Right forelimb (tissue), 1 donor: ENCODE data around the gene GADD45G.

Experiments
- DNase-seq: peaks from one replicate; pipeline ENCODE4 v3.0.0-alpha.2; 2018

Gene GADD45G

DNA sequence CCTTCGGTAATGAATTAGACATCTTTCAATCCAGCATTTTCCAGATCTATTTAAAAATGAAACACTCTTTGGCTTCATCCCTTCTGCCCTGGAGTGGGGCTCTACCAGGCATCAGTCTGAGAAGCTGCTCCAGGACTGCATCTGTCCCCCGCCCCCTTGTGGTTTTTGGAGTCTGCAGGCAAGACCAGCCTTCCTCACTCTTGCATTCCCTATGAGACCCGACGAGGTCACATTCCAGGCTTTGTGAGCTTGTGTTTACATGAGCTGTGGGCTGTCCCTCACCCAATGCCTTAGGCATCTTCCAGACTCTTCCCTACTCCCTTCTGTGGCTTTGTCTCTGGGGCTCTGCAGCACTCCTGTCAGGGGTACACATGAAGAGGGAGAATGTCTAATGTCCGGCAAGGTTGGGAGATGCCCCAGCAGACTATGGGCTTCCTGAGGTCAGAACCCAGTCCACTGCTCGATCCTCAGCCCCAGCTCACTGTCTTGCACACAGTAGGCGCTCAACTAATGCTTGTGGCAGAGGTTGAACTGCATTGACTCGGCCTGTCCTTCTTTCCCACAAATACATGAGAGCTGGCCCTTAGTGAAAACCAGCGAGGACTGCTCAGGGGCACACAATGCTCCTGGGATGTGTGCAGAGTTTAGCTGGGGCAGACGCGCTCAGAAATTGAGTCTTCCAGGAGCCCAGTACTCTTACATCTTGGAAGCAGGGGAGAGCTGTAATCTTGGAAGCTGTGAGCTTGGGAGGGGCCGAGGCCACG is 11.7 kb upstream of the GADD45G start:
- no peak for DNase-seq

DNA sequence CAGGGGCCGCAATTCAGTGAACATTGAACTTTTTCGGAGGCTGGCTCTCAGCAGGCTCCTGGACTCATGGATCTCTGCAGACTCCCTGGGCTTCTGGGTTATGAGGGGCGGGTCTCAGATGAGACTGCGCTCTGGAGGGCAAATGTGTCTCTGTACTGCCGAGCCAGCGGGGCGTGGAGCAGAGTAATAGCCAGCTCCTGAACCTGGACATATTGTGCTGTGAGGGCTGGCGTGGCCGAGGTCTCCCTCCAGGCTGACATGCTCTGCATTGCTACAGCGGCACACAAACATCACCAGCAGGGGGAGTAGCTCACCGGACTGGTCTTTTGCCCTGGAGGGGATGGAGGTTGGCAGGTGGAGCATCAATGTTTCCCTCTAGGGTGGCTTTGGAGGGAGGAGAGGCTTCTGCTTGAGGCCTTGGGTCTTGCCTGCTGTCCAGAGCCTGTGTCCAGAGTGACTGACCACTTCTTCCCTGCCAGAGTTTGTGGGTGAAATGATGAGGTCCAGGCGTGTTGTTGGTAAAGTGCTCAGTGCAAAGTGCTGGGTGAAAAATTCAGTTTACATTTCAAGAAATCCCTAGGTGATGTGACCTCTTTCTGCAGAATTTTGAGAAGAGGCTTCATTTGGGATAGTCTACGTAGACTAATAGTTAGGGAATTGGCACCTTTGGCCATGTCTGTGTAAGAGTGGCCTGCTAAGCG is 10.9 kb upstream of the GADD45G start:
- DNase-seq: no peak

DNA sequence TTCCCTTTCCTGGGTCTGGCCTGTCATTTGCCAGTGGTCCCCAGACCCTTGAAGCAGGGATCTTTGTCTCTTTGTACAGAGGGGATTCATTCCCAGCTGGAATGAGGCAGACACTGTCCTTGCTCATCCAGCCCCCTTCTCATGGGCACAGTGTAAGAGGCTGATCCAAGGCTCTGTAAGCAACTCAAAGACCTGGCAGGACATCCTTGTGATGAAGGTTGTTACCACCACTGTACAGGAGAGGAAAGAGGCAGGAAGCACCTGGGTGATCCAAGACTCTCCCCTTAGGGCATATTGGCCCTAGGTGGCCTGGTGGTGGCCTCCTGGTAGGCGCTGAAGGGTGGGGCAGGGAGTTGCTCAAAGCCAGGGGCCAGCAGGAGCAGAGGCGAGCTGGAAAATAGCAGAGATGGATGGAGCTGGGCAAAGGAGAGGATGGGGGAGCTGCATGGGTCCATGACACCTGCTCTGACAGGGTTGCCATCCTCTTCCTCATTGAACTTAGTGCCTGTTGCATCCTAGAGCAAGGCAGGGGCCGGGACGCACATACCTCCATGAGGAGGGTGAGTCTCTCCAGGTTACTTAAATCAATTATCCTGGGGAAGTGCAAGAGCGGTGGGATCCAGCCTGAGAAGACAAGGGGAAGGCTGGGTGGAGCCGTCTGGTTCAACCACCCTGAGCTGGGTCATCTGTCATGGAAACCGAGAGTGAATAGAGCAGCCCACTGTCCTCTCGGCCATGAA is 9.8 kb upstream of the GADD45G start:
- DNase-seq: no peak

DNA sequence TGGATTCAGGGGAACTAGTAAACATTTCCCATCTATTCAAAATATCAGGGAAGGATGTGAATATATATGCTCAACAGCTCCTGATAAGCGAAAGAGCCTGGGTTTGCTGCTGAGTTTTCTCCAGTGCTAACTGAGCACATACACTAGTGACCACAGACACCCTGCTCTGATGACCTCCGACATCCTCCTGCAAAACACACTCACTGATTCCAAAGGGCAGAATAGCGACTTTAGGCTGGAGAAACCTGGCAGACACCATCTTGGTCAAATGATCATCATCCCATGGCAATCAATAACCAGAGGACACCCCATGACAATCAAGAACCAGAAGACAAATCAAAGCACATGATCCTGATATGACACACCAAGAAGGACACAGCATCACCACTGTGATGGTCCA is 9.2 kb upstream of the GADD45G start:
- DNase-seq: no peak

DNA sequence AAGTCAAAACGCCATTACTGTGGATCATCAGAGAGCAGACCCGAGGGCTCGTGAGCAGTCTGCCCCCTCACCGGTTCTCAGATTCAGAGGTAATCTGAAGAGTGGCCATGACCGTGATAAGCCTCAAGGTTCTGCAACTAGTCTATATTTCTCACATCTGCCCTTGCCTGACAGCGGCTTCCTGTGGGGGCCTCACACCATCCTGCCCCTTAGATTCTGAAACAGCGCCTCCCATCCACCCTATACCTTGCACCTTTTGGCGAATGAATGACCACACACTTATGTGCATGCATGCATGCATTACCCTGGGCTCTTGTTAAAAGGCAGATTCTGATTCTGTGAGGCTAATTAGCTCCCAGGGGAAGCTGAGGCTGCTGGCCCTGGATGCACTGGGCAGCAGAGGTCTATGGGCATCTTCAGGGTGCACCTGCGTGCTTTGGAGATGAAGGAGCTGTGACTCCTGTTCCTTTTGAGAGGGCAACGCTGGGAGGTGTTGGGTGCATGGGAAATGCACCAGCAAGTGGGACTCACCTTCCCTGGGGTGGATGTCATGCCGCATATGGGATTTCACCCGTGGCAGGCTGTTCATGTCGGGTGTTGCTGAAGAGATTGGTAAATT is 7.8 kb upstream of the GADD45G start:
- peak; percentile 33 for DNase-seq

DNA sequence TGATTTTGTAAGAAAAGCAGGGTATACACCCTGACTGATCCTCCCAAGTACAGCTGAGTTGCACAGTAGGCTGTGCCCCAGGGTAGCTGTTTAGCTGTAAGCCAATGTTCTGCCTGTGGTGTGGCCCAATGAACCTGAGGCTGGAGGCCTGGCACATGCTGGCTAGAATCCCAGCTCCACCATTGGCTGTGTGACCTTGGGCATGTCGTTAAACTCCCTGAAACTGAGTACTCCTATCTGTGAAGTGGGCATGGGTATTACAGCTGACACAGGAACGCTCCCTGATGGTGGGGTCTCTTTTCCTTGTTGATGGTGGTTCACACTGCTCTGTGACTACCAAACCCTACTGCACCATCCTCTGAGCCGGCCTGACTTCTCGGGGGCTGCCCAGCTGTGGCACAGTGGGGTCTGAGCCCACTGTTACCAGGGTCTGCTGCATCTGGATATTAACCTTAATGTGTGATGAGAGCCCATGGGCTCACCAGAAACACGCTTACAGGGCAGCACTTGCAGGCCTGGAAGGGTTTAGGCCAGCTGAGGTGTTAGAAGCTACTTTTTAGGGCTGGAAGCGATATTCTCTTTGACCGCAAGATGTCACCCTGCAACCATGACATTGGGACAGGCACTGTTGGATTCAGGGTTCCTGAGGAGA is 7.0 kb upstream of the GADD45G start:
- peak; percentile 70 for DNase-seq

DNA sequence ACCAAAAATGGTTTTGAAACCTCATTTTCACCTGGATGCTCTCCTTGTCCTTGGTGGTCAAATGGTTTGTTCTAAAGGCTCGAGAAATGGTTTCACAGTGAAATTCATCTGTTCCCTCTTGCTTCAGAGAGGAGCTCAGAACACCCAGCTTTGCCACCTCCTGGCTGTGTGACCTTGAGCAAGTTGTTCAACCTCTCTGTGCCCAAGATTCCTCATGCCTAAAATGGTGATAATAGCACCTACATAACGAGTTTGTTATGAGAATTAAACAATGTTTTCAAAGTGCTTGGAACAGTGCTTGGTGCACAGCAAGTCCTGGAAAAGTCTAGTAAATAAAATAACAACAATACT is 6.5 kb upstream of the GADD45G start:
- DNase-seq: no peak

DNA sequence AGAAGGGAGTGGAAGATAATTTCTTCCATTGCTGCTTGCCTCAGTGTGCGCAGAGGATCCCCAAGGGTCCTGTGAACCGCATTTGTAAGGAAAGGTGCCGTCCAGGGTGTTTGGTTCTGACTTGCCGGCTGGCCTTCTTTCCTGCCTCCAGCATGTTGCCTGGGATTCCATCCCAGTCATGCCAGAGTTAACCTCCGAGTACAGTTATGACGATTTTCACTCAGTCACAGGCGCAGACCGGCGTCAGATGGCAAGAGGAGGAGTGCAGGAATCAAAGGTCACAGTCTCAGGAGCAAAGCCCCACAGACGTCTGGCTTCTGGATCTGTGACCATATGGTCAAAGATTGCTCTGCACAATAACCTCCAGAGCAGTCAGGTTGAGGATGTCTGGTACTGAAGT is 5.9 kb upstream of the GADD45G start:
- peak; percentile 33 for DNase-seq

DNA sequence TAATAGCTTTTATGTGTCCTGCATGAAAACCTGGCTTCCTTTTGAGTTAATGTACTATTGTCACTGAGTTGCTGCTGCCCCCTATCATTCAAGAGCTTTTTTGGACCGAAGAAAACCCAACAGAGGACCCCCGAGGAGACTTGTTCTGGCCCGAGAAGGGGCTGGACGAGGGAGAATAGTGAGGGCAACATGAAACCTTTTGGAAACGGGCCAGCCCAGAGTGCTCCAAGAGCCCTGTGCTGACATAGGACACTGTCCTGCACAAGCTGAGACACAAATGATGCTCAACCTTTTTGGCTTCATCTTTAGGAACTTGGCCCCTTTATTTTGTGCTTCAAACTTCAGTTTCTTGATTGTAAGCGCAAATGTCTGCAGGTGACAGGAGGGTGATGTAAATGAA is 4.0 kb upstream of the GADD45G start:
- DNase-seq: peak; percentile 27

DNA sequence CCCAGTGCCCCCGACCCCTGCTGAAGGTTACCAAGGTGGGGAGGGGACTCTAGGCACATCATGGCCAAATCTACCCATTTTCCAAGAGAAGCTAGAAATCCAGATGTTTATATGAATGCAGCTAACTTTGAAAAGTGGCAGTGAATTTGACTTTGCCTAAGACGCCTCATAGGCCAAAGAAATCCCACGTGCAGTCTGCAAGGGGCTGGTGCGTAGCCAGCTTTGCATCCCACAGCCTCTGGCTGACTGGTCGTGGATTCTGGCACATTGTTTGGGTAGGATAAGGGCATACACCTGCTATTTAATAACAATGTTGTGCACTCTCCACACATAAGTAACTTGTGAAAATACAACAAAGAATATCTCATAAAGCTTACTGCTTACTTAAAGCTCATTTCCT is 3.5 kb upstream of the GADD45G start:
- DNase-seq: no peak

DNA sequence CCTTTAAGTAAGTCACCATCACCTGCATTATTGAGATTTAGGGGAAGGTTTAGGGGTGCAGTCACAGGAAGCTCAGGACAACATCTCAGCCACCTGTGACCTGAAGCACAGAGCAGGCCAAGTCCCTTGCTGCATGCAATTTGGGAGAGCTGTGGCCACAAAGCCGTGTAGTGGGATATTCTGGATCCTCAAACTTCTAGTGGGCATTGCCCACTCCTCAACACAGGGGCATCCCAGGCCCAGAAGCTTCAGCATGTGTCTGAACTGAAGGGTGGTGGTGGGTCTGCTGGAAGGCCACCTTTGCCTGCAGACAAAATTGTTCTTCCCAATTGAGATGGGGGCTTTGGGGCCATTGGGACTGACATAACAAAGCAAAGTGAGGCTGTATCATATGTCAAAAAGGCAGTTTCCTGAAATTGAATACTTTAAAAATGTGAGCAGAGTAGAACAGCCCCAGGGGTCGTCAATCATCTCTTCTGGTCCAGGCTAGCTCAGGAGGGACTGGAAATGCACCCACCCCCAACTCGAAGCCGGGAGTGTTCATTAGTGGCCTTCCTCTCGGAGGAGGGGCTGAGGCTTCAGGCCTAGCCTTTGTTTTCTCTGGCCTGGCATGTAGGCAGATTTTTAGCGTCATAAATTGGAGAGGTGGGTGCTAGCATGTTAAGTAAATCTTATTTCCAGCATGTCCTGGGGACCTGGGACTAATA is 2.8 kb upstream of the GADD45G start:
- DNase-seq: peak; percentile 31

DNA sequence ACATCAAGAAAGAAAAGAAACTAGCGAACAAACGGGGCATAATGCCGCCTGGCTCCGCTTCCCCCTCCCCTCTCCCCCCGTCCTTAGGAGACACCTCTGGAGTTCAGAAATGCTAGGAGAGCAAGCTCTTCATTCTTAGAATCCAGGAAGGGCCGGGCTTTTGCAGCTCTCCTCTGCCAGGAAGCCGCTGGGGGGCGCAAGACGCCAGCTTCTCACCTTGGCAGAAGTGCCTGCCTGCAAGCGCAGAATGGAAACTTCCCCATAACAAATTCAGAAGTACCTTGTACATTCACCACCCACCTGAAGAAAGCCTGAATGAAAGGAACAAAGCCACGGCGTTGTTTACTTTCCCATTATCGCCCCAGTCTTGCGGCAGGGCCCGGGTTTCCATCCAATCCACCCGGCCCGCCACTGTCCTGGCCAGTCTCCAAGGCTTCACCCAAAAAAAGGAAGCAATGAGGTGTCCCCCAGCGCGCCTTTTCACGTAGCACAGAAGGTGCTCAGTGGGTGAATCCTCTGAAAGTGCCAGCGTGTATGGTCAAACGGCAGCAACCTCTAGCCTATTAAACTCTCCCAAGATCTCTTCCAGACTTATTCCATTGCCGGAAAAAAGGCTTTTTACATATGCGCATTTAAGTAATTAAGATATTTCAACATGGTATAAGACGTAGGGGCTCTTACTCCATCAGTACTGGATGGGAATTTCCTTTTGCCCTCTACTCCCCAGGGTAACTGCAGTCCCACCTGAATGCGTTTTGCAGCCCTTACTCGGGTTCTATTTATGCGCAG is 1.6 kb upstream of the GADD45G start:
- peak; percentile 96 for DNase-seq

DNA sequence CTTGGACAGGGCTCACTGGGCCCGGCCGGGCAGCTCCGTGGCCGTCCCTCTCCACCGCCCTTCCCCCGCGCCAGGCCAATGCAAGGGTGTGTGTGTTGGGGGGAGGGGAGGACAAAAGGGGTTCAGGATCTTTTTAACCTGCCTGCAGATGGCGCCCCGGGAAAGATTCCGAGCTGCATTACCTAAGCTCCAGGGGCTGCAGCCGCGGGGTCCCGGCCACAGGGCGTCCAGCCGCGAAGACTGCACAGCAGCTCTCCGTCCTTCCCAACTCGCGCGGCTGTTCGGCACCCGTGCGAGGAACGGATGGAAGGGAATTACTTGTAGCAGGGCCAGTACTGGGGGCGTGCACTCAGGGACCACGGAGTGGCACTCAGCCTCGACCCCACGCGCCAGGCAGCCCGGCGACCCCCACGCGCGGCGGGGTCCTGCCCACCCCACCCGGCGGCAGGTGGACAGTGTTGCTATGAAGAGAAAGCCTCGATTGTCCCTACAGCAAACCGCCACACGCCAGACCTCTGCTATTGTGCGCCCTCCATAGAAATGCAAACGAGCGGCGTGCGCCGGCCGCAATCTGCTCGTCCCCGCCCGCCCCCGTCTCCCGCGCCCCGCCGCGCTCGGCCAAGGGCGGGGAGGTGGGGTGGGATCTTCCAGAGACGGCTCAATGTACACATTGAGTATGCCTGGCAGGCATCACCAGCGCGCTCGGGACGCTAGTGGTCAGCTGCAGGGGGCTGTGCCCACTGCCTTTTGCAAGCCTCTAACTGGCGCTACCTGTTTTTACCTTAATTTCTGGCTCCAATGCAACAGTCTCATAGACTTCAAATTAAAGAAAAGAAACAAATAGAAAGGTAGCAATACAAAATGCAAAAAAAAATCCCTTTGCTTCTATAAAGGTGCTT is 796 bp upstream of the GADD45G start:
- DNase-seq: peak; percentile 71

DNA sequence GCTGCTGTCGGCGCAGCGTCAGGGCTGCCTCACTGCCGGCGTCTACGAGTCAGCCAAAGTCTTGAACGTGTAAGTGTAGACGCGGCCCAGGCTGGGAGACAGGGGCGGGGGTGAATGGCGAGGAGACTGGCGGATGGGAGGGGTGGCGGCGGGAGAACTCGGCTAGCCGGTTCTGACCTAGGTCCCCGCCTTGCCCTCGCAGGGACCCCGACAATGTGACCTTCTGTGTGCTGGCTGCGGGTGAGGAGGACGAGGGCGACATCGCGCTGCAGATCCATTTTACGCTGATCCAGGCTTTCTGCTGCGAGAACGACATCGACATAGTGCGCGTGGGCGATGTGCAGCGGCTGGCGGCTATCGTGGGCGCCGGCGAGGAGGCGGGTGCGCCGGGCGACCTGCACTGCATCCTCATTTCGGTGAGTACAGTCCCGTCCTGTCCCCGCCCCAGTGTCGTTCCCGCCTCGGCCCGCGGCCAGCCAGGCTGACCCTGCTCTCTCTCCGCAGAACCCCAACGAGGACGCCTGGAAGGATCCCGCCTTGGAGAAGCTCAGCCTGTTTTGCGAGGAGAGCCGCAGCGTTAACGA is 745 bp downstream of the GADD45G start:
- peak; percentile 76 for DNase-seq

DNA sequence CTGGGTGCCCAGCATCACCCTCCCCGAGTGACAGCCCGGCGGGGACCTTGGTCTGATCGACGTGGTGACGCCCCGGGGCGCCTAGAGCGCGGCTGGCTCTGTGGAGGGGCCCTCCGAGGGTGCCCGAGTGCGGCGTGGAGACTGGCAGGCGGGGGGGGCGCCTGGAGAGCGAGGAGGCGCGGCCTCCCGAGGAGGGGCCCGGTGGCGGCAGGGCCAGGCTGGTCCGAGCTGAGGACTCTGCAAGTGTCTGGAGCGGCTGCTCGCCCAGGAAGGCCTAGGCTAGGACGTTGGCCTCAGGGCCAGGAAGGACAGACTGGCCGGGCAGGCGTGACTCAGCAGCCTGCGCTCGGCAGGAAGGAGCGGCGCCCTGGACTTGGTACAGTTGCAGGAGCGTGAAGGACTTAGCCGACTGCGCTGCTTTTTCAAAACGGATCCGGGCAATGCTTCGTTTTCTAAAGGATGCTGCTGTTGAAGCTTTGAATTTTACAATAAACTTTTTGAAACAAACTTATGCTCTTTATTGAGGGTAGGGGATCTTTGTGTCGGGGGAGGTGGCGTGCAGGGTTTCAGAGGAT is 1.3 kb downstream of the GADD45G start:
- DNase-seq: peak; percentile 67

DNA sequence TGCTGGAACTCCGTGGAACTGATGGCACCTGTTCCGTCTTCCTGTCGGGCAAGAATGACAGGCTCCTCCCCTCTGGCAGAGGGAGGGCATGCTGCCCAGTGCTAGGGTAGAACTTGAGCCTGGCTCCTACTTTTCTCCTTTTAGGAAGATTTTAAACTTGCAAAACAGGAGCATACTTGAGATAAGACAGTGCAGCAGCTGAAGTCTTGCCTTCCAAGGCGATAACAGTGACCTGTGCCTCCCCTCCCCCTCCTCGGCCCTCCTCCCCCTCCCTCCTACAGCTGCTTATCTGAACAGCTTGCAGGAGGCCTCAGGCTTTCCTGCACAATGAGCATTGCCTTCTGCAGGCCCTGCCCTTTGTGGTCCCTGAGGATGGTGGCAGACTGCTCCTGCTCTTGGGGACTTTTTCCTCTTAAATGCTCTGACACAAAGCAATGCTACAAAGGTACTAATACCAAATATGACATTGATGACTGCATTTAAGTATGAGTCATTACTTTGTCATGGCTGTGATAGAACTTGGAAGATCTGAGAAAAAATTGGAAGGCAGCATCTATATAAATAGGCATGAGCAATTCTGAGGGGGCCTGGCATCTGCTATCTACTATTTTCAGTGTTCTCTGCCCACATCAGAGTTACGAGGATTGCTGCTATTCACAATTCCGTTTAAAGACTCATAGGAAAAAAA is 2.0 kb downstream of the GADD45G start:
- peak; percentile 47 for DNase-seq

DNA sequence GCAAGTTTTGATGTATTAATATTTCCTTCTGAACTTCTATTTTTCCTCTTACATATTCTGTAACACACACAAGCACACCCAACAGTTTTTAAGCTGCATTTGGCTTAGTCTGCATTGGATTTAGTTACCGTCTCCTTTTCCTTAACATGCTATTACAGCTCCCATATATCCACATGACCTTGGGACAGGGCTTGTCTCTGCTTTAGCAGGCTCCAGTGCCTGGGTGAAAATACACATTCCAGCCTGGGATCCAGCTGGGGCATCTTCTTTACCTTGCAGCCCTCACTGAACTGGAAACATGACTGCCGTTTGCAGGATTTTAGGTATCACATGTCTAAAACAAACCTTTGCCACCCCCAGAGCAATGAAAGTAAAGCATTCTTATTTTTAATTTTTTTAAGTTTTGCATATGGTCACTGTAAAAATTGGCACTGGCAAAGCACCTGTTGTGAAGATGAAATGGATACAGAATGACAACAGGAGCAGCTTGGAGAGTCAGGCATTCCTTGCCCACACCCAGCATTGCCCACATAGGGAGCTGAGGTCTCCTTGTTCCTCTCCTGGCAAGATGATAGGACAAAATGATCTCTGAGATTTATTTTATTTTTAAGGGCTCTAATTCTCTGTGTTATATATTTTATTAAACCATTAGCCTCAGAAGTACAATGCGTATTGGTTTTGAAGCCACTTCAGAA is 4.0 kb downstream of the GADD45G start:
- DNase-seq: no peak

DNA sequence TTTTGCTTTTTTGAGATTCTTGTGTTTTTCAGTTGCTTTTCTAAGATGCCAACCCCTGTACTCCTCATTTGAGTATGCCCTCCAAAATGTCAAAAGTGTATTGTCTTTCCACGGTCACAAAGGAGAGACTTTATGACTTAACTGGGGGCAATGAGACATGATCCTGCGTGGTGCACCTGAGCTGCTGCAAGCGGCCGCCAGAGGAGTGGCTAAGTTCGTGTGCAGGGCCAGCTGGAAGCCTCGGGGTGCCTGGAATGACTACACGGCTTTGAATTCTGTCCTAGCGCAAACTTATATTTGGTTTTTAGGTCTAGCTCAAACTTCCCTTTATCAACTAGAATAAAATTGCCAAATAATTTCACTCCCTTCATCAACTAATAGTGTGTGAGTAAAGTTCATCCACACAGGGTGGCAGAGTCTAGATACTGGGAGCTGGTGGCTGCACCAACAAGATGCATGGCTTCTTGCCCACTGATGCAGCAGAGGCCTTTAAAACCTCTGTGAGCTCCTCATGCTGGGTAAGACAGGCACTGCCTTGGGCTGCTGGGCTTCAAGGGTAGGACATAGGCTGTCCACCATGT is 4.7 kb downstream of the GADD45G start:
- no peak for DNase-seq
